HG03159 (cell line): ENCODE results near the gene SEPHS1.
"Not testable (repeated sequence)": the region's sequence is repeated elsewhere in the genome, so short reads cannot be mapped to it uniquely, and the experiment has no call there.

Experiments used
- ATAC-seq: cut with Tn5 transposase; IDR thresholded peaks from one replicate; pipeline ENCODE4 v1.9.1; 2021; ENCODE audit warnings: mild to moderate bottlenecking, moderate library complexity; ENCODE audit not compliant: unreplicated experiment

The SEPHS1 gene

GRCh38 chr10:13294784-13295183, 53.3 kb downstream of the SEPHS1 start:
- no peak for ATAC-seq

- no peak for ATAC-seq
Observed at GRCh38 chr10:13291821-13292773, 56.0 kb downstream of the SEPHS1 start.

DNA sequence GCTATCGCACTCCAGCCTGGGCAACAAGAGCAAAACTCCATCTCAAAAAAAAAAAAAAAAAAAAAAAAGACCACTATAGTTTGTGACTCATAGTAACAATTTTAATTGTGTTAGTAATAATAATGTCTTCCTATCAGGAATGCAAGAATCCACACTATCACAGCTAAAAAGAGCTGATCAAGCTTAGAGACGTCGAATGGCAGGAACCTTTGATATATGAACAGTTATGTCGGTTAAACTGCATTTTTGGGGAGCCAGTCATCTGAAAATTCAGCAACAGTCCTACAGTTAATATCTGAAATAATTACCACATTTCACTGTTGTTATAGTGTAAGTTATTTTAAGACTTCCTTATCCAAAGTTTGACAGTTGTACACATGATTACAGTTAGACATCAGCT, 57.0 kb downstream of the SEPHS1 start:
- ATAC-seq = no peak

- ATAC-seq = no peak
Observed at GRCh38 chr10:13284050-13284449, 64.0 kb downstream of the SEPHS1 start.

DNA sequence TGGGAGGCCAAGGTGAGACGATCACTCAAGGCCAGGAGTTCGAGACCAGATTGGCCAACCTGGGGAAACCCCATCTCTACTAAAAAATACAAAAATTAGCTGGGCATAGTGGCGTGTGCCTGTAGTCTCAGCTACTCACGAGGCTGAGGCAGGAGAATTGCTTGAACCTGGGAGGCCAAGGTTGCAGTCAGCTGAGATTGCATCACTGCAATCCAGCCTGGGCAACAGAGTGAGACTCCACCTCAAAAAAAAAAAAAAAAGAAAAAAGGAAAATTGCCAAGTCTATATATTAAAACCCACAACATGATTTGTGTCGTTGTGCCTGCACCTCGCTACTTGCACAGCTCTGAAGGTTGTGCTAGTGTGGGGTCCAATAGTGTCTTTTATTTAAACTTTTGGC, 65.7 kb downstream of the SEPHS1 start:
- not testable (repeated sequence) for ATAC-seq

GRCh38 chr10:13276749-13277365, 71.2 kb downstream of the SEPHS1 start:
- no peak for ATAC-seq

DNA sequence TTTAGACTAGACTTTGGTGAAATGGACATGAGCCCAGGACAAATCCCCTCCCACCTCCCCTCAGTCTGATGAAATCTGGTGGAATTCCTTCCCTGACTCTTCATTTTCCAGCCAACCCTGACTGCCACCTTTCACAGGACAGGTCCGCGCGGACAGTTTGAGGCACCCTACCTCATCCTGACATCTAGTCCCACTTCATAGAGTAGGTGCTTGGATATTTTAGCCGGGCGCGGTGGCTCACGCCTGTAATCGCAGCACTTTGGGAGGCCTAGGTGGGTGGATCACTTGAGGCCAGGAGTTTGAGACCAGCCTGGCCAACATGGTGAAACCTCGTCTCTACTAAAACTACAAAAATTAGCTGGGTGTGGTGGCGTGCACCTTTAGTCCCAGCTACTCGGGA, 71.9 kb downstream of the SEPHS1 start:
- ATAC-seq = not testable (repeated sequence)

DNA sequence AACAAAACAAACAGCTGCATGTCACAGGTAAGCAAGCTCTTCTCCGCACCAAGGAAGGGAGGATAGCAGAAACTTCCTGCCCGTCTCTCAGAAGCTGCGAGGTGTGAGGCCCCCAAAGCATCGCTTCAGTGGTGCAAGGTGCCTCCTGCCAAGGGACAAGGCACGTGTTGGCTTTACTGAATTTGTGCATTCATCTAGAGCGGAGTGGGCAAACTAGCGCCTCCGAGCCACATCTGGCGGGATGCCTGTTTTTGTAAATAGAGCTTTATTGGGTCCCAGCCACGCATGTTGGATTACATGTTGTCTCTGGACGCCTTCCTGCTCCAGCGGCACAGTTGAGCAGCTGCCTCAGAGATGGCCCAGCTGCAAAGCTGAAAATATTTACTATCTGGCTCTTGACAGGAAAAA, 75.9 kb downstream of the SEPHS1 start:
- no peak for ATAC-seq

DNA sequence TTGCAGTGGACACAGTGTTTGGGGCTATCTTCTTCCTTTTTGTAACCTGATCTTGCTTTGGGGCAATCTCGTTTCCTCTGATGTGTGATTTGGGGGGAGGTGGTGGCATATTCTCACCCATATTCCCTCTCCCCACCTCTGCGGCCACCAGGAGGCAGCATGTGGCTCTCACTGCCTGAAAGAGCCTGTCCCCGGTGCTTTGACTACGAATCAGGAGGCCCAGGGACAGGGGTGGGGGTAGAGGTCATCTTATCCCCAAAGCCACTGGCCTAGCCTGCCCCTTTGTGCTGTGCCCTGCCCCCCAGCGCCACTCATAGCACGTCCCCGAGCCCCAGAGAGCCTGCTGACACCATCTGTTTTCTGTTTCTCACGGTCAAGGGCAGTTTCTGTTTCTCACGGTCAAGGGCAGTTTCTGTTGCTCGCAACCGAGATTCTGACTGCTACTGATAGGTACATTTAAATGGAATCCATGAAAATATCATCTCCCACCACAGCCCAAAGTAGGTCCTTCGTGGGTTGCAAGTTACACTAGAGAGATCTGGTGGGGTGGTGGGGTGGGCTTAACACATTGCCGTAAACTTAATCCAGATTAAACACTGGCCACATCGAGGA, 76.4 kb downstream of the SEPHS1 start:
- ATAC-seq = no peak

DNA sequence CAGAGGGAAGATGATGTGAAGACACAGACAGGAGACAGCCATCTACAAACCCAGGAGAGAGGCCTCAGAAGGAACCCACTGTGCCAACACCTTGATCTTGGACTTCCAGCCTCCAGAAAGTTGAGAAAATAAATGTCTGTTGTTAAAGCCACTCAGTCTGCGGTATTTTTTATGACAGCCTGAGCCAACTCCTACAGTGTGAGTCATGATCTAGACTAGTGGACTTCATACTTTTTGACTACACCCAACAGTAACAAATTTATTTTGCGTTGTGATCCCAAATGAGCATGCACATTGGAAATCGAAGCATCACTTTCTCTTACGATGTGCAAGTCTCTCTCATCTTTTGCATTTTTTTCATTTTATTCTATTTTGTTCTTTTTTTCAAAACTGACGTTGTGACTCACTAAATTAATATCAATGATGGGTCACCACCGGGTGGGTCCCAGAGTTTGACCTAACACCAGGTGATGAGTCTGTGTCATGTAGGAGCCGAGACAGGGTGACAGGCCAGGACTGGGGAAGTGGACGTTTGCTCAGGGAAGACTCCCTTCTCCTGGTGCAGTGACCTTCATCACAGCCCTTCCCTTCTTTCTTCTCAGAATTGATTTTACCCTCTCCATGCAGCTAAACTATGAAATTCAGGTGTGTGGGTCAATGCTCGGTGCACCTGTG, 77.1 kb downstream of the SEPHS1 start:
- ATAC-seq = no peak

DNA sequence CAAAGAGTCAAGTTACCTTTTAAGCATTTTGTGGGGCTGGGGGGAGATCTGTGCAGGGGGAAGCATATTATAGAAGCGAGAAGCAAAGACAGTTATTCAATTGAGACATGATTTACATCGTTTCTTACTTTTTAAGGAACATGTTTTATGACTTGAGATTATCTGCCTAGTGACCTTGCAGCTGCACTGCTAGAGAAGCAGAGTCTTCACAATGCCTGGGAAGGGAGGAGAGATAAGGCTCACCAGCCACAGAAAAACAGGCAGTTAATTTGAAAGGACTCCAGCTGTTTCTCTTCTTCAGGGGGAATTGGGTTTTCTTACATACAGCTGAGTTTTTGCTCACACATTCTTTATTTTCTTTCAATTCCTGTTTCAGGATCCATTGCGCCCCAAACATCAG, 79.3 kb downstream of the SEPHS1 start:
- no peak for ATAC-seq

DNA sequence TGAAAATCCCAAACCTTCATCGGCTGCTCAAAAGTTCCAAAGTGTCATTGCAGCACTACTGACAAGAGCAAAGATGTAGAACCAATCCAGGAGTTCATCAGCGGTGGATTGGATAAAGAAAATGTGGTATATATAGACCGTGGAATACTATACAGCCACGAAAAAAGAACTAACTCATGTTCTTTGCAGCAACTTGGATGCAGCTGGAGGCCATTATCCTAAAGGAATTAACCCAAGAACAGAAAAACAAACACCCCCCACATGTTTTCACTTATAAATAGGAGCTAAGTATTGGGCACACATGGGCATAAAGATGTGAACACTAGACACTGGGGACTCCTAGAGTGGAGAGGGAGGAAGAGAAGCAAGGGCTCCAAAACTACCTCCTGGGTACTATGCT, 79.8 kb downstream of the SEPHS1 start:
- ATAC-seq = no peak
